ENCODE data around the gene KIR2DL1.
"Not testable (repeated sequence)": the region's sequence is repeated elsewhere in the genome, so short reads cannot be mapped to it uniquely, and the experiment has no call there.

The KIR2DL1 gene

DNA sequence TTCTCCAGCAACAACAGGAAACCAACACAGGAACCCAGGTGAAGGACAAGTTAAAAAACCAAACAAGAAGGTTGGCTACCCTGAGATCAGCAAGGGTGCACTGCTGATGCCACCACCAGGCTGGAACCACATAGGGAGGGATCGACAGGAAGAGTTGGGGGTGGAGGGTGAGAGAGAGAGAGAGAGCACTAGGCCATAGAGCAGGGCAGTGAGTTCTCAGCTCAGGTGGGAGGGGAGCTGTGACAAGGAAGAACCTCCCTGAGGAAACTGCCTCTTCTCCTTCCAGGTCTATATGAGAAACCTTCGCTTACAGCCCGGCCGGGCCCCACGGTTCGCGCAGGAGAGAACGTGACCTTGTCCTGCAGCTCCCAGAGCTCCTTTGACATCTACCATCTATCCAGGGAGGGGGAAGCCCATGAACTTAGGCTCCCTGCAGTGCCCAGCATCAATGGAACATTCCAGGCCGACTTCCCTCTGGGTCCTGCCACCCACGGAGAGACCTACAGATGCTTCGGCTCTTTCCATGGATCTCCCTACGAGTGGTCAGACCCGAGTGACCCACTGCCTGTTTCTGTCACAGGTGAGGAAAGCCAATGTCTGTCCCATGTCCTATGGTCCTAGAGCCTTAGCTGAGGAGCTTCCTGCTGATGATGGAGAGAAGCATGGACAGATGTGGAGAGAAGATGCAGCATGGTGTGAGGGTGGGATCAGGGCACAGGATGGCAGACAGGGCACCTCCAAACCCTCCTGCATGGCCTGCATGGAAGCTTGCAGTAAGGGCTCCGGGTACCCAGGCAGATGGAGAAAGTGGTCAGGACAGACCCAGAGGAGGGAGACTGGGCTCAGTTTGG lies 36.3 kb downstream of the KIR2DL1 start:
- no peak overlapping the region for H4K91ac ChIP-seq (ENCODE audit: low read depth, low read length, poor library complexity)
- no peak overlapping the region for H4K8ac ChIP-seq (ENCODE audit: low read depth, low read length)
- H2AFZ ChIP-seq (ENCODE audit: low read length), result no peak overlapping the region
- H3K18ac ChIP-seq (ENCODE audit: low read length), result no peak overlapping the region
- H2BK5ac ChIP-seq (ENCODE audit: low read length), result no peak overlapping the region
- no peak overlapping the region for H3K4me3 ChIP-seq (ENCODE audit: low read length in 2 of 2)
- H3K27ac ChIP-seq (replicated peaks; ENCODE audit: low read length), result no peak overlapping the region
- peaks cover 0 to 42% of the 10 kb centered on the region in 2 donors for H3K9me3 ChIP-seq (replicated peaks in 1 of 2; ENCODE audit: control insufficient read depth in 2 of 2, insufficient read depth in 1 of 2, low read depth in 1 of 2, low read length in 2 of 2)
- H2BK15ac ChIP-seq (ENCODE audit: low read length), result no peak overlapping the region
- H3K9ac ChIP-seq (ENCODE audit: low read depth, low read length, poor library complexity), result no peak overlapping the region
- DNase-seq (ENCODE audit: low spot score), result no peak
- H3K27me3 ChIP-seq (ENCODE audit: control insufficient read depth in 3 of 3, insufficient read depth in 3 of 3, low read depth in 1 of 3, low read length in 3 of 3), result peaks cover 0 to 2% (median 0%) of the 10 kb centered on the region in 3 experiments
- H3K36me3 ChIP-seq (replicated peaks in 1 of 2; ENCODE audit: control insufficient read depth in 2 of 2, insufficient read depth in 2 of 2, low read length in 2 of 2), result no peaks in the 10 kb centered on the region
- H3K14ac ChIP-seq (ENCODE audit: low read length), result no peak overlapping the region
- no peak overlapping the region for H3K4ac ChIP-seq (ENCODE audit: low read length)
- H3K79me1 ChIP-seq (ENCODE audit: low read depth, low read length), result no peaks in the 10 kb centered on the region
- H3K4me2 ChIP-seq (ENCODE audit: insufficient read depth, low read length, poor library complexity, severe bottlenecking), result no peak overlapping the region
- H2AK5ac ChIP-seq (ENCODE audit: low read depth, low read length), result no peak overlapping the region
- H2BK120ac ChIP-seq (ENCODE audit: low read depth, low read length), result no peak overlapping the region
- no peak overlapping the region for H2BK12ac ChIP-seq (ENCODE audit: low read length)
- no peak overlapping the region for H3K23ac ChIP-seq (ENCODE audit: low read depth, low read length, poor library complexity)
- WGBS, 2 donors (ENCODE audit: extremely low coverage in 2 of 2, insufficient read length in 2 of 2, insufficient replicate concordance in 1 of 2), result no CpG with 5 or more reads among the region's 14 CpGs
- no peaks in the 10 kb centered on the region for H3K4me1 ChIP-seq (ENCODE audit: control insufficient read depth in 2 of 2, insufficient read depth in 1 of 2, low read depth in 1 of 2, low read length in 2 of 2)

DNA sequence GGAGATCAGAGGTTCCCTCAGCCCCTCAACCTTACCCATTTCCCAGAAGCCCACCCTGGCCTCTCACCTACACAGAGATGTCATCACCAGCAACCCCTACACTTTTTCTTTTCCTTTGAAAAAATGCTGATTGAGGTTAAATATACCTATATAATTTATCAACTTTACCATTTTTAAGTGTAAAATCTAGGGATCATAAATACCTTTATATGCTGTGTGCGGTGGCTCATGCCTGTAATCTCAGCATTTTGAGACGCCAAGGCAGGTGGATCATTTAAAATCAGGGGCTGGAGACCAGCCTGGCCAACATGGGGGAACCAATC lies 36.9 kb downstream of the KIR2DL1 start:
- Histone ChIP-seq H4K91ac (ENCODE audit: low read depth, low read length, poor library complexity) (no peak overlapping the region), H3K9ac (ENCODE audit: low read depth, low read length, poor library complexity) (no peak overlapping the region), H3K27ac (replicated peaks; ENCODE audit: low read length) (no peak overlapping the region), H2AFZ (ENCODE audit: low read length) (no peak overlapping the region), H2BK12ac (ENCODE audit: low read length) (no peak overlapping the region), H3K27me3 (ENCODE audit: control insufficient read depth in 3 of 3, insufficient read depth in 3 of 3, low read depth in 1 of 3, low read length in 3 of 3) (peaks cover 0 to 2% (median 0%) of the 10 kb centered on the region in 3 experiments), H3K18ac (ENCODE audit: low read length) (no peak overlapping the region), H3K4me1 (ENCODE audit: control insufficient read depth in 2 of 2, insufficient read depth in 1 of 2, low read depth in 1 of 2, low read length in 2 of 2) (no peaks in the 10 kb centered on the region), H3K4me2 (ENCODE audit: insufficient read depth, low read length, poor library complexity, severe bottlenecking) (no peak overlapping the region), H3K79me1 (ENCODE audit: low read depth, low read length) (no peaks in the 10 kb centered on the region), H3K4ac (ENCODE audit: low read length) (no peak overlapping the region), H2BK15ac (ENCODE audit: low read length) (no peak overlapping the region), H3K4me3 (ENCODE audit: low read length in 2 of 2) (no peak overlapping the region), H4K8ac (ENCODE audit: low read depth, low read length) (no peak overlapping the region), H3K23ac (ENCODE audit: low read depth, low read length, poor library complexity) (no peak overlapping the region), H3K36me3 (replicated peaks in 1 of 2; ENCODE audit: control insufficient read depth in 2 of 2, insufficient read depth in 2 of 2, low read length in 2 of 2) (no peaks in the 10 kb centered on the region), H3K9me3 (replicated peaks in 1 of 2; ENCODE audit: control insufficient read depth in 2 of 2, insufficient read depth in 1 of 2, low read depth in 1 of 2, low read length in 2 of 2) (peaks cover 0 to 39% of the 10 kb centered on the region in 2 donors), H2BK5ac (ENCODE audit: low read length) (no peak overlapping the region), H2AK5ac (ENCODE audit: low read depth, low read length) (no peak overlapping the region), H2BK120ac (ENCODE audit: low read depth, low read length) (no peak overlapping the region), H3K14ac (ENCODE audit: low read length) (no peak overlapping the region)
- no peak for DNase-seq (ENCODE audit: low spot score)
- WGBS, 2 donors (ENCODE audit: extremely low coverage in 2 of 2, insufficient read length in 2 of 2, insufficient replicate concordance in 1 of 2), result no CpG with 5 or more reads among the region's 2 CpGs

DNA sequence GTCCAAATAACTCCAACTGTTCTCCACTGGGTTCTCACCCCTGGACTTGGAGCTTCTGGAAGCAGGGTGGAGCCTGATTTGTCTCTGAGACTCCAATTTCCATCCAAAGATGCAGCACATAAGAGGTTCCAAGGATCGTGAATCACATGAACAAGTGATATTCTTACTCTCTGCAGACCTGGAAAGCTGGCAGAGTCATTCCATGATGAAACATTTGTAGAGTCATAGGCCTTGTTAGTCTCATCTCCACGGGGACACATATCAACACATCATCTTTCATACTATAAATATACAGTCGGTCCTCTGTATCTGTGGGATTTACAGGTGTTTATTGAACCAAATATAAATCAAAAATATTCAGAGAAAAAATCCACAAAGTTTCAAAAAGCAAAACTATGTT lies 45.0 kb downstream of the KIR2DL1 start:
- H2BK15ac ChIP-seq (ENCODE audit: low read length); H3K4ac ChIP-seq (ENCODE audit: low read length); H2AK5ac ChIP-seq (ENCODE audit: low read depth, low read length); H3K14ac ChIP-seq (ENCODE audit: low read length); H4K91ac ChIP-seq (ENCODE audit: low read depth, low read length, poor library complexity); H2BK5ac ChIP-seq (ENCODE audit: low read length); H2AFZ ChIP-seq (ENCODE audit: low read length); H3K18ac ChIP-seq (ENCODE audit: low read length); H3K36me3 ChIP-seq (replicated peaks in 1 of 2; ENCODE audit: control insufficient read depth in 2 of 2, insufficient read depth in 2 of 2, low read length in 2 of 2); H4K8ac ChIP-seq (ENCODE audit: low read depth, low read length); DNase-seq (ENCODE audit: low spot score); H3K4me2 ChIP-seq (ENCODE audit: insufficient read depth, low read length, poor library complexity, severe bottlenecking); H3K27ac ChIP-seq (replicated peaks; ENCODE audit: low read length); H3K4me1 ChIP-seq (ENCODE audit: control insufficient read depth in 2 of 2, insufficient read depth in 1 of 2, low read depth in 1 of 2, low read length in 2 of 2); H3K23ac ChIP-seq (ENCODE audit: low read depth, low read length, poor library complexity); H3K27me3 ChIP-seq (ENCODE audit: control insufficient read depth in 3 of 3, insufficient read depth in 3 of 3, low read depth in 1 of 3, low read length in 3 of 3); H2BK12ac ChIP-seq (ENCODE audit: low read length); H3K79me1 ChIP-seq (ENCODE audit: low read depth, low read length); H2BK120ac ChIP-seq (ENCODE audit: low read depth, low read length); H3K9ac ChIP-seq (ENCODE audit: low read depth, low read length, poor library complexity); H3K4me3 ChIP-seq (ENCODE audit: low read length in 2 of 2): not testable (repeated sequence)
- no CpG with 5 or more reads among the region's 3 CpGs for WGBS, 2 donors (ENCODE audit: extremely low coverage in 2 of 2, insufficient read length in 2 of 2, insufficient replicate concordance in 1 of 2)
- H3K9me3 ChIP-seq (replicated peaks in 1 of 2; ENCODE audit: control insufficient read depth in 2 of 2, insufficient read depth in 1 of 2, low read depth in 1 of 2, low read length in 2 of 2), result peaks cover 0 to 21% of the 10 kb centered on the region in 2 donors

DNA sequence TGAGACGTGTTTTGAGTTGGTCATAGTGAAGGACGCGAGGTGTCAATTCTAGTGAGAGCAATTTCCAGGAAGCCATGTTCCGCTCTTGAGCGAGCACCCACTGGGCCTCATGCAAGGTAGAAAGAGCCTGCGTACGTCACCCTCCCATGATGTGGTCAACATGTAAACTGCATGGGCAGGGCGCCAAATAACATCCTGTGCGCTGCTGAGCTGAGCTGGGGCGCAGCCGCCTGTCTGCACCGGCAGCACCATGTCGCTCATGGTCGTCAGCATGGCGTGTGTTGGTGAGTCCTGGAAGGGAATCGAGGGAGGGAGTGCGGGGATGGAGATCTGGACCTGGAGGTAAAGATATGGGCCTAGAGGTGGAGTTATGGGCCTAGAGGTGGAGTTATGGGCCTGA lies 46.7 kb downstream of the KIR2DL1 start, which contains the start of gene KIR3DL1:
Gene KIR3DL1, plus strand, starts transcription at position 218 of the 400 bp plus-strand sequence.
- not testable (repeated sequence) for H2BK5ac ChIP-seq (ENCODE audit: low read length); H3K4me3 ChIP-seq (ENCODE audit: low read length in 2 of 2)
- no CpG with 5 or more reads among the region's 17 CpGs for WGBS, 2 donors (ENCODE audit: extremely low coverage in 2 of 2, insufficient read length in 2 of 2, insufficient replicate concordance in 1 of 2)

More for the DNA sequence above, 46.7 kb downstream of the KIR2DL1 start, which contains the start of gene KIR3DL1:
- H3K14ac ChIP-seq (ENCODE audit: low read length); H2BK12ac ChIP-seq (ENCODE audit: low read length); H3K27me3 ChIP-seq (ENCODE audit: control insufficient read depth in 3 of 3, insufficient read depth in 3 of 3, low read depth in 1 of 3, low read length in 3 of 3); H3K4me1 ChIP-seq (ENCODE audit: control insufficient read depth in 2 of 2, insufficient read depth in 1 of 2, low read depth in 1 of 2, low read length in 2 of 2); H3K36me3 ChIP-seq (replicated peaks in 1 of 2; ENCODE audit: control insufficient read depth in 2 of 2, insufficient read depth in 2 of 2, low read length in 2 of 2); H3K4me2 ChIP-seq (ENCODE audit: insufficient read depth, low read length, poor library complexity, severe bottlenecking); DNase-seq (ENCODE audit: low spot score); H4K8ac ChIP-seq (ENCODE audit: low read depth, low read length); H3K18ac ChIP-seq (ENCODE audit: low read length); H3K79me1 ChIP-seq (ENCODE audit: low read depth, low read length); H2BK120ac ChIP-seq (ENCODE audit: low read depth, low read length); H3K23ac ChIP-seq (ENCODE audit: low read depth, low read length, poor library complexity); H3K9ac ChIP-seq (ENCODE audit: low read depth, low read length, poor library complexity); H2BK15ac ChIP-seq (ENCODE audit: low read length); H3K27ac ChIP-seq (replicated peaks; ENCODE audit: low read length); H2AFZ ChIP-seq (ENCODE audit: low read length); H3K4ac ChIP-seq (ENCODE audit: low read length); H4K91ac ChIP-seq (ENCODE audit: low read depth, low read length, poor library complexity); H2AK5ac ChIP-seq (ENCODE audit: low read depth, low read length): not testable (repeated sequence)
- peaks cover 0 to 19% of the 10 kb centered on the region in 2 donors for H3K9me3 ChIP-seq (replicated peaks in 1 of 2; ENCODE audit: control insufficient read depth in 2 of 2, insufficient read depth in 1 of 2, low read depth in 1 of 2, low read length in 2 of 2)

Data from neuronal stem cell (in vitro differentiated cells).